KMS-11 (cell line): Measurements from ENCODE around the gene STAP2.
"Not testable (repeated sequence)": the region's sequence is repeated elsewhere in the genome, so short reads cannot be mapped to it uniquely, and the experiment has no call there.

Experiments
- H2AFZ ChIP-seq: fragments of 200-600 bp; sonication (generic); 2 replicates; pipeline ENCODE4 v1.6.1; 2016; ENCODE audit warnings: antibody characterized with exemption, mixed run types, low read depth
- H3K27ac ChIP-seq: fragments of 200-600 bp; sonication (generic); 2 replicates; pipeline ENCODE4 v1.6.1; 2016; ENCODE audit warnings: mild to moderate bottlenecking, mixed run types
- H3K27me3 ChIP-seq: fragments of 200-600 bp; sonication (generic); 2 replicates; pipeline ENCODE4 v1.6.1; 2017; ENCODE audit warnings: mild to moderate bottlenecking, low read depth, mixed run types, moderate library complexity; ENCODE audit not compliant: insufficient read depth
- H3K36me3 ChIP-seq: fragments of 200-600 bp; sonication (generic); 2 replicates; pipeline ENCODE4 v1.6.1; 2017; ENCODE audit warnings: mild to moderate bottlenecking, mixed run types; ENCODE audit not compliant: insufficient read depth
- H3K4me1 ChIP-seq: fragments of 200-600 bp; sonication (generic); 2 replicates; pipeline ENCODE4 v1.6.1; 2016; ENCODE audit warnings: mild to moderate bottlenecking, low read depth, mixed run types; ENCODE audit not compliant: poor library complexity, severe bottlenecking
- H3K4me2 ChIP-seq: fragments of 200-600 bp; sonication (generic); 2 replicates; pipeline ENCODE4 v1.7.0; 2016; ENCODE audit warnings: mild to moderate bottlenecking, mixed run types
- H3K4me3 ChIP-seq: fragments of 200-600 bp; sonication (generic); IDR thresholded peaks from 2 replicates; pipeline ENCODE4 v1.6.1; 2017; ENCODE audit warnings: low read depth, low read length, mixed read lengths; ENCODE audit not compliant: insufficient read depth
- H3K79me2 ChIP-seq: fragments of 200-600 bp; sonication (generic); 2 replicates; pipeline ENCODE4 v1.6.1; 2016; ENCODE audit warnings: low read depth, mixed run types; ENCODE audit not compliant: insufficient read depth
- H3K9ac ChIP-seq: fragments of 200-600 bp; sonication (generic); 2 replicates; pipeline ENCODE4 v1.6.1; 2016; ENCODE audit warnings: mild to moderate bottlenecking, mixed run types
- H4K20me1 ChIP-seq: fragments of 200-600 bp; sonication (generic); 2 replicates; pipeline ENCODE4 v1.6.1; 2016; ENCODE audit warnings: mild to moderate bottlenecking, mixed run types; ENCODE audit not compliant: insufficient read depth
- CTCF ChIP-seq: fragments of 200-600 bp; sonication (generic); conservative IDR thresholded peaks from 2 replicates; pipeline ENCODE4 v1.6.1; 2017; ENCODE audit warnings: low read depth, mild to moderate bottlenecking, antibody characterized with exemption, low read length, moderate library complexity, mixed read lengths

Gene STAP2

GRCh38 chr19:4354282-4354681 lies 15.7 kb upstream of the STAP2 start:
- H3K9ac ChIP-seq = no peak overlapping the region
- no peaks in the 10 kb centered on the region for H3K79me2 ChIP-seq
- H3K4me3 ChIP-seq = no peak overlapping the region
- no peak overlapping the region for H3K4me2 ChIP-seq
- no peak for TF ChIP-seq CTCF
- no peaks in the 10 kb centered on the region for H3K4me1 ChIP-seq
- no peaks in the 10 kb centered on the region for H4K20me1 ChIP-seq
- H3K36me3 ChIP-seq = no peaks in the 10 kb centered on the region
- H3K27ac ChIP-seq = no peak overlapping the region
- H3K27me3 ChIP-seq = no peaks in the 10 kb centered on the region
- H2AFZ ChIP-seq = no peak overlapping the region

- Histone ChIP-seq H2AFZ (no peak overlapping the region), H3K4me1 (no peaks in the 10 kb centered on the region), H4K20me1 (no peaks in the 10 kb centered on the region), H3K27ac (no peak overlapping the region), H3K4me3 (no peak overlapping the region), H3K27me3 (no peaks in the 10 kb centered on the region), H3K79me2 (no peaks in the 10 kb centered on the region), H3K4me2 (no peak overlapping the region), H3K9ac (no peak overlapping the region), H3K36me3 (no peaks in the 10 kb centered on the region)
- TF ChIP-seq CTCF = peak; percentile 79
Measured at GRCh38 chr19:4352701-4353121, 14.1 kb upstream of the STAP2 start.

GRCh38 chr19:4350726-4351125 lies 12.1 kb upstream of the STAP2 start:
- no peak overlapping the region for H2AFZ ChIP-seq
- no peak for TF ChIP-seq CTCF
- no peaks in the 10 kb centered on the region for H3K27me3 ChIP-seq
- H3K4me1 ChIP-seq = no peaks in the 10 kb centered on the region
- H4K20me1 ChIP-seq = no peaks in the 10 kb centered on the region
- no peak overlapping the region for H3K4me3 ChIP-seq
- no peak overlapping the region for H3K4me2 ChIP-seq
- no peaks in the 10 kb centered on the region for H3K79me2 ChIP-seq
- no peak overlapping the region for H3K9ac ChIP-seq
- H3K36me3 ChIP-seq = no peaks in the 10 kb centered on the region
- no peak overlapping the region for H3K27ac ChIP-seq

GRCh38 chr19:4350111-4350510 lies 11.5 kb upstream of the STAP2 start:
- Histone ChIP-seq H3K4me3 (no peak overlapping the region), H4K20me1 (no peaks in the 10 kb centered on the region), H3K27me3 (no peaks in the 10 kb centered on the region), H3K9ac (no peak overlapping the region), H3K36me3 (no peaks in the 10 kb centered on the region), H3K79me2 (no peaks in the 10 kb centered on the region), H2AFZ (no peak overlapping the region), H3K27ac (no peak overlapping the region), H3K4me2 (no peak overlapping the region), H3K4me1 (no peaks in the 10 kb centered on the region)
- no peak for TF ChIP-seq CTCF

- H3K4me3 ChIP-seq, H3K9ac ChIP-seq, H3K27ac ChIP-seq, H3K27me3 ChIP-seq, H3K4me2 ChIP-seq, H3K36me3 ChIP-seq, H4K20me1 ChIP-seq, H3K79me2 ChIP-seq, H2AFZ ChIP-seq, H3K4me1 ChIP-seq: not testable (repeated sequence)
Measured at GRCh38 chr19:4349225-4349624, 10.6 kb upstream of the STAP2 start.
